LHCN-M2 (cell line): Measurements from ENCODE around the gene MAP1B. TPM values are rescaled to one million over a fixed set of nuclear protein-coding genes. Genes with fewer than 3 reads are reported as not detected.
A peak's percentile ranks its signal among the peaks of the same experiment; 100 is the strongest.
"Not testable (repeated sequence)": the region's sequence is repeated elsewhere in the genome, so short reads cannot be mapped to it uniquely, and the experiment has no call there.

Experiments used
- DNase-seq: peaks from one replicate; pipeline ENCODE4 v3.0.0-alpha.2; 2012; ENCODE audit warnings: low read depth
- polyA plus RNA-seq: library from polyadenylated mRNA; unstranded; fragments of >200 nt; gene quantifications from one replicate; pipeline ENCODE4 v1.2.1, GENCODE V29; 2012; ENCODE audit warnings: missing spikeins
- total RNA-seq: library from RNA; depleted of rRNA; stranded (reverse); fragments of >200 nt; gene quantifications from 2 replicates; pipeline ENCODE4 v1.2.3, GENCODE V29; 2014; rRNA removed

MAP1B gene
- total RNA-seq, result 66.9 and 197 TPM in 2 replicates
- 57.6 TPM for polyA plus RNA-seq

DNA sequence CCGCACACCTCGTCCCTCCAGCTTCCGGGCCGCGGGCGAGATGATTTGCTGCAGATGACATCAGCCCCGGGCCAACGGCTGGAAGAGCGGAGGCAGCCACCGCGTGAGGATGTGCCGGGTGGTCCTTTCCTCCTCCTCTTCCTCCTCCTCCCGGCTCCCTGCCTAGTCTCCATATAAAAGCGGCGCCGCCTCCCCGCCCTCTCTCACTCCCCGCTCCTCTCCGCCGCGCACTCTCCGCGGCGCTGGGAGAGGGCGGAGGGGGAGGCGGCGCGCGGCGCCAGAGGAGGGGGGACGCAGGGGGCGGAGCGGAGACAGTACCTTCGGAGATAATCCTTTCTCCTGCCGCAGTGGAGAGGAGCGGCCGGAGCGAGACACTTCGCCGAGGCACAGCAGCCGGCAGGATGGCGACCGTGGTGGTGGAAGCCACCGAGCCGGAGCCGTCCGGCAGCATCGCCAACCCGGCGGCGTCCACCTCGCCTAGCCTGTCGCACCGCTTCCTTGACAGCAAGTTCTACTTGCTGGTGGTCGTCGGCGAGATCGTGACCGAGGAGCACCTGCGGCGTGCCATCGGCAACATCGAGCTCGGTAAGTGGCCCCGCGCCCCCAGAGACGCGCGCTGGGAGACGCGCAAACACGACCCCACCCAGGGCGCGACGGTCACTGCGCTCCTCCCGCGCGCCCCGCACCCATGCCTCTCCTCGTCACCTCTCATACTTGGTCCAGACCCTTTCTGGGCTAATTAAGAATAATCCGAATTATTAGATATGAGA is at the start of gene MAP1B:
MAP1B (plus strand) TSS at position 345 of the 770 bp plus-strand sequence; CDS start at position 402, 57 bp downstream.
- peak; percentile 60 for DNase-seq

DNA sequence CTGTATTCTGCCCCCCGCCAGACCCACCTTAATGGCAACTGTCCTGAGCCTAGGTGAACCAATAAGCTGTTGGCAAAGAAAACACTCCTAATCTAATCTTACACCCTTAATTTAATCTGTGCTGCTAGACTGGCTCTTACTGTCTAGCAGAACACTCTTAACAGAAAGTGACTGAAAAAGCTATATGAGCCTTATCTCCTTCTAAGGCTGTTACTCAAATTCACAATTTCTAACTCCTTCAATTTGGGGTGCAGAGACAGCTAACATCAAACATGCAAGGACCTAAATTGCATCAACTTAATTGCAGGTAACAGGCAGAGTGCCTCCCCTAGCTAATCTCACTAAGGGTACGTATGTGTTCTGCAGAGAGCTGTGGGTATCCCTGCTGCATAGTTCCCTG is 49.5 kb upstream of the MAP1B start:
- no peak for DNase-seq

DNA sequence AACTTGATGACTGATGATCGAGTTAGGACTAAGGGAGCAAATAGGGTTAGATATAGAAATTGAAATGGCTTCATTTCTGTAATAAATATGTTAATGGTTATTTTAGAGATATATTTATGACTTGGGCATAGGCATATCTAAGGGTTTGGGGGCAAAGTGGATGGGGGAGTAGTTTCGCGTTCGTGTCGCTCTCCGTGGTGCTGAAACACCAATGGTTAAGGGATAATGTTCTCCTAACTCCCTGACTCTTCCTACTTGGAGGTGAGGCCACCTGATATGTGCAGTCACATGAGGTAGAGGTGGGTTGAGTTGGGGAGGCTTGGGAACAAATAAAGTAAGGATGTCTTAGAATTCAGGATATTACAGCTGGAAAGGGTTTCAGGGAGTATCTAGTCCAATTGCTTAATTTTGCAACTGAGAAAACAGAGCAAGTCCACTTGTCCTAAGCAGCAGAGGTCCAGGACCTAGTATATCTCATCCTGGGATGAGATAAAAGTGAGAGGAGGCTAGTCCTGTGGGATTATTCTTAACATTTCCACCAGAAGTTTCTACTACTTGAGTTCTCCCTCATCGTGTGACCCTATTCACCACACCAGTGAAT is 44.0 kb upstream of the MAP1B start:
- peak; percentile 33 for DNase-seq

DNA sequence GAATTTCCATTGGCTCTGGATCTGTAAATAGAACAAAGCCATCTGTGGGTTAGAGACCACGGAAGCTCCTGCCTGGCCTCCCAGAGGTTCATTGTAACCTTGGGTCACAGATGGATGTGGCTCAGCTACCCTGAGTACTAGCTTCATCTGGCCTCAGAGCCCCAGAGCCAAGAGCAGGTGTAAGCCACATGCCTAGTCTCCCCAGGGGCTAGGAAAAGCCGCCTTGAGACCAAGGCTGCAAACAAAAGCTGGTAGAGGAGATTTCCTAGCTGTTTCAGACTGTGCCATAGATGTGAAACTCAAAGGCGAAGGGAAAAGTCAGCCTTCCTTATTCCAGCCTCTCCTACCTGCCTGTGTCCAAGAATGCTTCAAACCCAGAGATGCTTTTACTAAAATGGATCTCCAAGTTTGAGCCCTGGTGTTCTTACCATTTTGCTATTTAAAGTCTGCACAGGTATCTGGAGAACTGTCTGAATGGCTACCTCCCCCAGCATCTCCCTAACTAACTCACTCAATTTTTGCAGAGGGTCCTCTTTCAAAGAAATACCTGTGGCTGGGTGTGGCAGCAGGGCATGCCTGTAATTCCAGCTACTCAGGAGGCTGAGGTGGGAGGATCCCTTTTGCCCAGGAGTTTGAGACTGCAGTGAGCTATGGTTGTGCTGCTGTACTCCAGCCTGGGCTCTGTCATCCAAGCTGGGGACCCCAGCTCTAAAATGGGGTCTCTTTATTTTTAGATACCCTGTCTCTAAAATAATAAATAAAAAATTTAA is 42.3 kb upstream of the MAP1B start:
- DNase-seq, result no peak

DNA sequence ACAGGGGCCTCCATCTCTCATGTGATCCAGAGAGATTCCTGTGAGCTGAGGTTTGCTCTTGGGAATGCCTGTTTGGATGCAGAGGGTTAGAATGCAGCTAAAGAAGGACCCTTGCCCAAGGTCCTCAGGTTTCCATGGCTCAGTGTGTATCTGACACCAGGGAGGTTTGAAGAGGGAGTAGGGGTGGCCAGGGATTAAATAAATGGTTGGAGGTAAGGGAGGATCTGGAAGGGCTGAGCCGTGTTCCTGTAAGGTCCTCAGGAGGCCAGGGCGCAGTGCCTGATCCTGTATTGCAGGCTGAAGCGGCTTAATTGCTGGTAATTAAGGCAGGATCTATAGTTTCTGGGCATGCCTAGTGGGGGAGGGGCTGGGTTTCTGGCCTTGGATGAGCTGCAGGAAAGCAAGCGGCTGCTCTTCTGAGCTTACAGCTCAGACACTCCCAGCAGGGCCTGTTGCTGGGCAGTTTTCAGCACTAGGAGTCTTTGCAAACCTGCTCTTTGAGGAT is 41.5 kb upstream of the MAP1B start:
- peak; percentile 11 for DNase-seq

DNA sequence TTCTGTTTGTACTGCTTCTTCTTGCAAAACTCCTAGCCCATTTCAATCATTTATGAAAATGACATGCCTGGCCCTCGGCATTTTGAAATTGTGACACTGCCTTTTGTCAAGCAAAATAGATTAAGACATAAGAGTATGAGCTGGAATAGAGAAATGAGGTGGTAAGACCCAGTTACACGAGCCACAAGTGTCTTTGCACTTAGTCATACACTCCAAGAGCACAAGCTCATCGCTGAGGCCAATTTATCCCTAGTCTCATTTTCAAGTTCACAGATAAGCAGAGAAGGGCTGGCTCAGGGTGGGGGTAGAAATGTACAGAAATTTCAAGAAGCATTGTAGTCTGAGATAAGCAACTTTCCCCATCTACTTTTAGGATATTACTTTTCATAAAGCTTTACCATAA is 40.6 kb upstream of the MAP1B start:
- DNase-seq, result peak; percentile 78

DNA sequence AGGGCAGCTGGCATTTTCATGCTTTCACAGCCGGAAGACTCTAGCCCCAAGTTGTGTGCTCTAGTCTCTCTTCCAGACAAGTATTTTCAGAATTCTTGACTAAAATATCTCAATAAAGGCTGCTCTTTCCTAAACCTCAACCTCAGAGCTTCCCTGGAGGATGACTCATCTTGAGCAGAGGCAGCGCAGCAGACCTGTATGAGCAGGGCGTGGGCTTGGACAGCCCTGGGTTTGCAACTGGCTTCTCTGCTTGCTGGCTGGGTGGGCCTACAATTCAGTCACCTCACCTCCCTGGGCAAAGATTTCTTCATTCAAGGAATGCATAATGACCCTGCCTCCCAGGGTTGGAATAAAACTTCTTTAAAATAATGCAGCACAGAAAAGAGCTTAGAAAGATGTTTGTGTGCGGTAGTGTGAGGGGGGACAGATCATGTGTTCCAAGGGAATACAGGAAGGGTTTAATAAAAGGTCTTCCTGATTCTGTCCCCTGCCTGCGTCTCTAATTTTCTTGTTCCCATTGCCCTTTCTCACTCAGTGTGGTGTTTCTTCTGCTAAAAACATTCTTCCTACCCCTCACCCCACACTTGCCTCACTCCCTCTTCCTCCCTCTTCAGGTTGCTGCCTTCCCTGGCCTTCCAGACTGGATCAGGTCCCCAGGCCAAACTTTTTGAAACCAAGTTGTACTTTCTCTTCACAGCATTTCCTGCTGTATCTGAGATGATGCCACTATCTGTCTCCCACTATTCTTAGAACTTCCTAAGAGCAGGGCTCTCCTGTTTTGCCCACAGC is 39.4 kb upstream of the MAP1B start:
- peak; percentile 80 for DNase-seq

DNA sequence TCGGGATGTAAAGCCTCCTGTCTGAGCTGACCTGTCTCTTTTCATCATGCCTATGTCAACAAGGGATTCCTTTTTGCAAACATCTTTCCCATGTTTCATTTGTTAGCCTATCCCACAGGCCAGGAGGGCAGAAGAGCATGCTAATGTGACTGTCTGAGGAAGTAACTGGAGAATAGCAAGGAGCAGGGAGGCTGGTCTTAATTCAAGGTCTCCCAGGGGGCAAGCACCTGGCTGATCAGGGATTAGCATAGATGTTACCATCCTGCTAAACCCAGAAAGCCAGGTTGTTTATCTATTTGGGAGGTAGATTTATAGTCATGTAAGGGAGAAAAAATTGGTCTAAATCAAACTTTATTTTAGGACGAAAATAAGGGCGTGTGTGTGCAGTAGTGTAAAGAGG is 36.7 kb upstream of the MAP1B start:
- DNase-seq, result no peak

DNA sequence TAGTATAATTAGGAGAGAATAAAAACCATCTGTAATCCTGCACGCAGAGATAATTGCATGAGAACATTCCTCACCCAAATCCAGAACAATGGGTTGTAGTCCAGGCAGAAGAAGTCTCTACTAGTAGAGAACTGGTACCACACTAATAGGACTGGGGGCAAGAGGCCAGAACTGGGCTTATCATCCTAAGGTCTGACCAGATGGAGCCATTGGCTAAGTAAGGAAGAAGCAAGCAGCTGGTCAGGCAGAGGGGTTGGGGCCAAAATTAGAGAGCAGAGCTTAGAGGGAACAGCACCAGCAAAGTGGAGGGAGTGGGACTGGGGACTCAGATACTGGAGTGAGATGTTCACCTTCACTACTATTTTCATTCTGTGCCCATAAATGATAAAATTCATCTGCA is 35.4 kb upstream of the MAP1B start:
- no peak for DNase-seq

DNA sequence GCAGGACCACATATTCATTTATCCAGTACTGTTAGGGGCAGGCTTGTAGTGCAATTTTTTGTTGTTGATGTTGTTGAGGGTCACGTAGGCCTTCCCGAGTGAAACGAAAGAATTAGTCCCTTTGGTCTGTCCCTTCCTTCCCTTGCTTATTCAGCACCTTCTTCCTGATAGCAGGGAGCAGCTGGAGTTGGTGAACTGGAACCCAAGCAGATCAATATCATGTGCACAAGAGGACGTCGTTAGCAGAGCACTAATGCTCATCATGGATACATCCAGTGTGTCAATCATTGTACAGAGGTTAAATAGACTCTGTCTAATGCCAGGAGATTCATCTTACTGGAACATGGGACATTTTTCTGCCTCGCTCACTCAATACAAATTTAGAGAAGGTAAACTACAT is 33.0 kb upstream of the MAP1B start:
- DNase-seq, result no peak

DNA sequence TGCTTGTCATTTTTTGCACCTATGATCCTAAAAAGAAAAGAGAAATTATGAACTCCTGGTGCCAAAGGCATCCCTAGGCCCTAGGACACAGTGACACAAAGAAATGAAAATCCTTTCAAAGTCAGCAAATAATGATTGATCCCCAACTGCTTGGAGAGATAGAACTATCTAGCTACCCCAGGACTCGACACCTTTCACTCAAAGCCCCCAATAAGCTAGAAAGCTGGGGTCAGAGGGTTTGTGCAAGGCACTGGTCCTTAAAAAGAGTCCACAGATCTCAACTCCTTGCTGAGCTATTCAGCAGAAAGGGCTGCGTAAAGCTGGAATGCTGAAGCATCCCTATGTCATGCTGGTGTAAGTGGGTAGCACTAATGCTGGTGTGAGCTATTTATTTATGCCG is 31.8 kb upstream of the MAP1B start:
- DNase-seq, result no peak

DNA sequence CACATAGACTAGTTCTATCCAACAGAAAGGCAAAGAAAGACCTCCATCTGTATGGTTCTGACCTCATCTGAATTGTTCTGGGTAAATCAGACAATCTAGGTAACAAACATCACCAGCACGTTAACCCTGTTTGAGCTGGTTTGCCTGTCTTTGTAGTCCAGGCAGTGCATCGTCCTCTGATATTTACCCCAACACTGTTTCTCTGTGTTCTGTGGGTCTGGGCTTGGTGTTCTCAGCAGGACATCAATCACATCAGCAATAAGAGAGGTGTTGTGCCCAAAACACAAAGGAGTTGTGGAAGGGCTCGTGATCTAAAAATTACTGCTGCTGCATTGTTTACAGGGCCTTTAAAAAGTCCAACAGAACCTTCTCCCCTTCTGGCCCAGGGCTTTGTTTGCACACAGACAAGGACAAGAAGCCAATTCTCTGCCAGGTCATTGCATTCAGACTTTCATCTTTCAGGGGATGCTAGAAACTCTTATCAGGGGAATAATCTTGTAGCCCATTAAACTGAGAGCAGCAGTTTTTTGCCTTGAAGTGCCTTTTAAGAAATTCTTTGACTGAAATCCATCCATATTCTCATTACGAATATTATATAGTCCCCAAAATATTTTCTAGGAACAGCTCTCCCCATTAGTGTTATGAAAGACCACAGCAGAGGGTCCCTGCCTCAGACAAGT is 30.5 kb upstream of the MAP1B start:
- no peak for DNase-seq

DNA sequence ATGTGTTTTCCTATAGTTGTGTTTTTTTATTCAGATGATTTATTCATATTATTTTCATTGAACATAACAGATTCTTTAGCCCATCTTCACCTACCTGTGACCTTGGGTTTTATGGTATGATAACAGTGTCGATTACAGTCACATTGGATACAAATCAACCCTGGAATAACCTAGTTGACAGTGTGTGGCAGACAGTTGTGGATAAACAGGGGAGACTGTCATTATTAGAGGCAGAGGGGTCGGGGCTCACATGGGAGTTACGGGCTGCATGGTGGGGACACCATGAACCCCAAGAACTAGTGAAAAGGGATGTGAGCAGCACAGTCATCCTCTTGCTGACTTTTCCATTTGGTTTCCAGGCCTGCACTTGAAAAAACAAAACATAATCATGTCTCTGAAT is 29.9 kb upstream of the MAP1B start:
- DNase-seq, result no peak

DNA sequence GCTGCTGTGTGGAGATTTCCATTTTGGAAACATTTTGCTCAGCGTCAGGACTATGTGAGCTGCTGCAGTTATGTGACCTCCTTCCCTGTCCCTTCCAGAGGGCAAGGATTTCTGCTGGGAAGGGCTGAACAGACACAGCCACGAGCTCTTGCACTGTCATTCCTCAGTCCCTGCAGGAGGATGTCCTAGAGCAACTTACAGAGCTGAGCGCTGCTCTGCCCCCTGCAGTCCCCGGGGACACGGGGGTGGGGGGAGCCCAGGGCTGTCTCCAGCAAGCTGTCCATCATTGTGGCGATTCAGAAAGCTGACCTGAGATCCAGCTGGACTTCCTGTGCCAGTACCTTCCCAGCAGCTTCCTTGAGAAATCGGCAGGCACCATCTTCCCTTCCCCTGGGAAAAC is 28.0 kb upstream of the MAP1B start:
- DNase-seq, result no peak

DNA sequence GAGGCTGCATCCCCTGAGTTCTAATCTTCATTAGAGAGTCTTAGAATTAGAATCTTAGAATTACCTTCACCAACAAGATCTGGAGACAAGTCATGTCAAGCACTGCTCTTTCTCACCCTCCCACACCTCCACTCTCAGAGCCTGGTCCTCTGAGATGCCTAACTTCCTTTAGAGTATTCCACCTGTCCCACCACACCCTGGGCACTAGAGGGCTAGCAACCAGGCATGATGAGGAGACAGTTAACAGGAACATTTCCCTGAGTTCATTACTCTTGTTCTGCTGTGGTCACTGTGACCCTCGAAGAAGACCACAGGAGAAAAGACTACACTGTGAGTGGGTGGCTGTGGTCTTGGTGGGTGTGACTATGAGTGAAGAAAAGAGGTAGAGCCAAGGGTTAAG is 25.2 kb upstream of the MAP1B start:
- DNase-seq, result no peak

DNA sequence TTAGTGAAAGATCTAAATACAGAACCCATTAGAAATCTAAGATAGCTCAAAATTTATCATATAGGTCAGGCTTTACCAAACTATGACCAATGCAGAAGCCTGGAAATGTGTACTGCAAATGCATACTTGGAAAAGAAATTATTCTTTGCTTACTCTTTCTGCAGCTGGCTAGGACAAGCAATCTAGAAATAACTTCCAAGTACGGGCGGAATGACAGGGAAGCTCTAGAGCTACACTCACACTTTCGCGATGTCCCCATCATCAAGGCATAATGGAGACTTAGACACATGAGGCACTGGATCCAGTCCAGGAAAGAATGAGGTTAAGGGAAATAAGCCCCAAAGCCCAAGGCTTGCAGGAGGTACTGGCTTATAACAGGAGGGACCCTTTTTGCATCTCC is 22.4 kb upstream of the MAP1B start:
- no peak for DNase-seq

DNA sequence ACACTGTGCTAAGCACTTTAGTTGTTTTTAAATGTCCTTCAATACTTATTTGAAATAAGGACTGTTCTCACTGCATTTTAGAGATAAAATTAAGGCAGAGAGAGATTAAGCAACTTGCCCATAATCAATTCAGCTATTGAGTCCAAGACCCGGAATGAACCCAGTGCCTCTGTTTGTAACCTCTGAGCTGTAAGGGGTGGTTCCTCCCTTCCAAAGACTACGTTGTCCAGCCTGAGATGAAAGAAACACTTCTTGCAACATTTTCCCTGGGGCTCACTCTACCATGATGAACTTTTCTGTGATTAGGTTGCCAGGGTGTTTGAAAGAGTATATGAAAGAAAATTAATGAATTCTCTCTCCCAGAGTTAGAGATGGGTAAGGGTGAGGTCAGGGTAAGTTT is 22.0 kb upstream of the MAP1B start:
- DNase-seq, result no peak

DNA sequence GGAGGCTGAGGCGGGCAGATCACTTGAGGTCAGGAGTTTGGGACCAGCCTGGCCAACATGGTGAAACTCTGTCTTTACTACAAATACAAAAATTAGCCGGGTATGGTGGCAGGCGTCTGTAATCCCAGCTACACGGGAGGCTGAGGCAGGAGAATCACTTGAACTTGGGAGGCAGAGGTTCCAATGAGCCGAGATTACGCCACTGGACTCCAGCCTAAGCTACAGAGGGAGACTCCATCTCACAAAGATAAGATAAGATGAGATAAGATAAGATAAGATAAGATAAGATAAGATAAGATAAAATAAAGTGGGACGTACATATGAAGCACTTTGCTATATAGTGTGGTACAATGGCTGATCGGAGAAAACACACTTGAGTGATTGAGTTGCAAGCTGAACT is 17.6 kb upstream of the MAP1B start:
- not testable (repeated sequence) for DNase-seq

DNA sequence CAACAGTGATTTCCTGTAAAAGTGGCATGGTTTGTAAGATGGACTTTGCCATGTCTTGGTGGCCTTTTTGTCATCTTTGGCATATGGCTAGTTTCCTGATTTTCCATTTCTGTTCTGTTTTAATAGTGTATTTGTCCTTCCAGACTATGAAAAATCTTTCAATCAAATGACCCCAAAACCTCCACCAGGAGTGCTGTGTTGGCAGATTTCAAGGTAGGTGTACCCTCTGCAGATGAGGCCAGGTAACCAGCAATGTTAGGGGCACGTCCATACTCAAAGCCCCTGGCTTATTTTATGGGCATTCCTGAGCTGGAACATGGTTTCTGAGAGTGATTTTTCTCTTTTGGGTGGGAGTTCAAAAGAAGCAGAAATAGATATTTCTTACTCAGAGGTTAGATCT is 15.2 kb upstream of the MAP1B start:
- DNase-seq, result no peak

DNA sequence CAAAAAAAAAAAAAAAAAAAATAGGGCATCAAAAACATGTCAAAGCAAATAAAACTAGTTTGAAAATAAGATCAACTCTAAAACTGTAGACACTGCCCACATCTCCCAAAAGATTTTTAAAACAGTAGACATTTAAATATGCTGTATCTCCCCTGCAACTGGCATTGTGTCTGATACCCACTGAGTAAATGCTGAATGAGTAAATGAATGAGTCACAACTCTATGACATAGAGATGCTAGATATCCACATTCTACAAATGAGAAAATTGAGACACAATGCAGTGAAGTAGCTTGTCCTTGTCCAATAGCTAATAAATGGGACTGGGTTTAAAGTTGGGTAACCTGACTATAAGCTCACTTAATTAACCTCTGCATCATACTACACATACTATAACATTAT is 14.1 kb upstream of the MAP1B start:
- peak; percentile 39 for DNase-seq

DNA sequence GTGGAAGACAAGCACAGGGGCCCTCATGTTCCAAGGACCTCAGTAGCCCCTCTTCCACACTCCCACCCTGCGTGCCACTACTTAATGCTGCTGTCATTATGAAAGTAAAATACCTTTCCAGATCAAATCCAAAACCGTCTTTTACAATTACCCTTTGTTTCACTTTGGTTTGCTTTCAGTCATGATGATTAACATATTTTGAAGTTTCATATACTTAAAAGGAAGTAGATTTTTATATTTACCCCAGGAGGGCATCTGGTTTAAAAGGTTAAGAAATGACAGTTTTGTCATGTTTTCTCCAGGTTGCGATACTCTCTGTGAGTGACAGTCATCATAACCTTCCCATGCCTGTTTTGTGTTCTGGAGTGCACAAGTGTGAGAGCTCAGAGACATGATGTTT is 13.5 kb upstream of the MAP1B start:
- no peak for DNase-seq
